WTC11 (cell line): ENCODE data around the gene ELOA. TPM values are rescaled to one million over a fixed set of nuclear protein-coding genes. Genes with fewer than 3 reads are reported as not detected.

Experiments
- ATAC-seq: fragments of 200-7000 bp; cut with Tn5 transposase; 2 replicates; pipeline ENCODE4 v1.10.0; 2021; ENCODE audit warnings: mild to moderate bottlenecking, moderate library complexity
- CTCF ChIA-PET: fragments of 300-600 bp; sonication (Branson Sonifier 250); formaldehyde crosslinking; loops from one replicate; lab custom pipeline; 2021; ENCODE audit warnings: antibody characterized with exemption; lab: Charles Lee
- POLR2A ChIA-PET: fragments of 350-600 bp; sonication (Branson Sonifier 250); formaldehyde crosslinking; loops from one replicate; lab custom pipeline; 2021; ENCODE audit warnings: antibody characterized with exemption; lab: Charles Lee
- DNase-seq: peaks from one replicate; pipeline ENCODE4 v3.0.0; 2021; ENCODE audit warnings: low spot score
- H3K27ac Mint-ChIP-seq: 2 replicates; pipeline ENCODE4 v1.8.0; 2021; ENCODE audit warnings: mixed read lengths
- H3K27me3 Mint-ChIP-seq: 2 replicates; pipeline ENCODE4 v1.8.0; 2021; ENCODE audit warnings: low read depth, mild to moderate bottlenecking, moderate library complexity, mixed read lengths
- H3K36me3 Mint-ChIP-seq: 2 replicates; pipeline ENCODE4 v1.8.0; 2021; ENCODE audit warnings: mixed read lengths
- H3K4me1 Mint-ChIP-seq: 2 replicates; pipeline ENCODE4 v1.8.0; 2022; ENCODE audit warnings: mixed read lengths
- H3K4me3 Mint-ChIP-seq: 2 replicates; pipeline ENCODE4 v1.8.0; 2021; ENCODE audit warnings: mild to moderate bottlenecking, moderate library complexity, mixed read lengths
- H3K9me3 Mint-ChIP-seq: 2 replicates; pipeline ENCODE4 v1.8.0; 2021; ENCODE audit warnings: mixed read lengths
- ESRRA ChIP-seq: sonication (generic); formaldehyde crosslinking; IDR thresholded peaks from 2 replicates; pipeline ENCODE4 v1.8.1; 2022; ENCODE audit warnings: mild to moderate bottlenecking, missing genetic modification reagents, borderline replicate concordance
- GABPB1 ChIP-seq: sonication (generic); formaldehyde crosslinking; IDR thresholded peaks from 2 replicates; pipeline ENCODE4 v1.8.1; 2023; ENCODE audit warnings: mild to moderate bottlenecking, missing genetic modification reagents
- SMAD3 ChIP-seq: sonication (generic); formaldehyde crosslinking; IDR thresholded peaks from 2 replicates; pipeline ENCODE4 v1.8.0; 2022; ENCODE audit warnings: missing genetic modification reagents, mild to moderate bottlenecking, borderline replicate concordance
- TEAD4 ChIP-seq: sonication (generic); formaldehyde crosslinking; IDR thresholded peaks from 2 replicates; pipeline ENCODE4 v1.8.0; 2022; ENCODE audit warnings: mild to moderate bottlenecking, missing genetic modification reagents
- ZNF232 ChIP-seq: sonication (generic); formaldehyde crosslinking; IDR thresholded peaks from 2 replicates; pipeline ENCODE4 v1.8.0; 2022; ENCODE audit warnings: mild to moderate bottlenecking, missing genetic modification reagents
- ZNF263 ChIP-seq: sonication (generic); formaldehyde crosslinking; IDR thresholded peaks from 2 replicates; pipeline ENCODE4 v1.8.1; 2022; ENCODE audit warnings: low read depth, mild to moderate bottlenecking, moderate library complexity, missing genetic modification reagents
- ZNF396 ChIP-seq: fragments of 250-450 bp; sonication (Bioruptor Pico); IDR thresholded peaks from 2 replicates; pipeline ENCODE4 v1.8.0; 2021; ENCODE audit warnings: mild to moderate bottlenecking, moderate library complexity, borderline replicate concordance
- total RNA-seq: library from RNA; stranded (reverse); gene quantifications from 3 replicates; pipeline ENCODE4 v1.2.3, GENCODE V29; 2021
- TF ChIP-seq, protein P1 (sequence below): sonication (generic); formaldehyde crosslinking; IDR thresholded peaks from 2 replicates; pipeline ENCODE4 v1.8.1; 2022; ENCODE audit warnings: low read depth, mild to moderate bottlenecking, moderate library complexity, missing genetic modification reagents, borderline replicate concordance
- TF ChIP-seq, protein P2 (sequence below): sonication (generic); formaldehyde crosslinking; IDR thresholded peaks from 2 replicates; pipeline ENCODE4 v1.8.0; 2022; ENCODE audit warnings: mild to moderate bottlenecking, missing genetic modification reagents
- TF ChIP-seq, protein P3 (sequence below): fragments of 250-450 bp; sonication (Bioruptor Pico); IDR thresholded peaks from 2 replicates; pipeline ENCODE4 v1.9.0; 2021; ENCODE audit warnings: moderate library complexity, mild to moderate bottlenecking, inconsistent platforms, borderline replicate concordance
- TF ChIP-seq, protein P4 (sequence below): sonication (generic); formaldehyde crosslinking; IDR thresholded peaks from 2 replicates; pipeline ENCODE4 v1.8.0; 2022; ENCODE audit warnings: mild to moderate bottlenecking, missing genetic modification reagents
- TF ChIP-seq, protein P5 (sequence below): fragments of 250-450 bp; sonication (Bioruptor Pico); conservative IDR thresholded peaks from 2 replicates; pipeline ENCODE4 v1.9.0; 2021; ENCODE audit warnings: mild to moderate bottlenecking

The ELOA gene
- total RNA-seq, 1 experiment from 2014 or later: 45.1 TPM

DNA sequence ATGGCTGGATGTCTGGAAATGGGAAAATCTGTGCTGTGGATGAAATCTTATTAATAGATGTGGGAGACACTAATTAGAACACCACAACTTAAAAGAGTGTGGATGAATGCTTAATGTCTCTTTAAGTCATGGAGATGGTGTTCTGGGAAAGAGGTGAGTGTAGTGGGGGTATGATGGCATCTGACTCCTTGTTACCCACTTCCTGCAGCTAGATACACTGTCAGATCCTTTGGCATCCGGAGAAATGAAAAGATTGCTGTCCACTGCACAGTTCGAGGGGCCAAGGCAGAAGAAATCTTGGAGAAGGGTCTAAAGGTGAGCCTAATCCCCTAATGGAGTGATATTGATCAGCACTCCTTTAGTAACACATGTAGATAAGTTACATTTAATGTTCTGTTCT is 49.7 kb upstream of the ELOA start:
- Mint-ChIP-seq H3K27ac (peak overlapping the region; percentile 92), H3K27me3 (no peaks in the 10 kb centered on the region), H3K4me3 (peak overlapping the region; percentile 98), H3K4me1 (peaks cover 49% of the 10 kb centered on the region), H3K36me3 (peaks cover 66% of the 10 kb centered on the region), H3K9me3 (no peaks in the 10 kb centered on the region)
- DNase-seq: no peak
- no peak for ATAC-seq
- CTCF ChIA-PET: interaction anchor here (1.2 kb wide), 1 partner anchor 56 kb away, joined by 4 read pairs; no protein-coding TSS in a partner anchor
- TF ChIP-seq, protein P1, sequence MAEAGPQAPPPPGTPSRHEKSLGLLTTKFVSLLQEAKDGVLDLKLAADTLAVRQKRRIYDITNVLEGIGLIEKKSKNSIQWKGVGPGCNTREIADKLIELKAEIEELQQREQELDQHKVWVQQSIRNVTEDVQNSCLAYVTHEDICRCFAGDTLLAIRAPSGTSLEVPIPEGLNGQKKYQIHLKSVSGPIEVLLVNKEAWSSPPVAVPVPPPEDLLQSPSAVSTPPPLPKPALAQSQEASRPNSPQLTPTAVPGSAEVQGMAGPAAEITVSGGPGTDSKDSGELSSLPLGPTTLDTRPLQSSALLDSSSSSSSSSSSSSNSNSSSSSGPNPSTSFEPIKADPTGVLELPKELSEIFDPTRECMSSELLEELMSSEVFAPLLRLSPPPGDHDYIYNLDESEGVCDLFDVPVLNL (CRISPR knock-in tag): no peak
- TF ChIP-seq TEAD4 (CRISPR knock-in tag) (no peak), ZNF232 (CRISPR knock-in tag) (no peak), SMAD3 (CRISPR knock-in tag) (no peak), ZNF263 (CRISPR knock-in tag) (no peak), ESRRA (CRISPR knock-in tag) (no peak), ZNF396 (no peak), GABPB1 (CRISPR knock-in tag) (no peak)
- TF ChIP-seq, protein P2, sequence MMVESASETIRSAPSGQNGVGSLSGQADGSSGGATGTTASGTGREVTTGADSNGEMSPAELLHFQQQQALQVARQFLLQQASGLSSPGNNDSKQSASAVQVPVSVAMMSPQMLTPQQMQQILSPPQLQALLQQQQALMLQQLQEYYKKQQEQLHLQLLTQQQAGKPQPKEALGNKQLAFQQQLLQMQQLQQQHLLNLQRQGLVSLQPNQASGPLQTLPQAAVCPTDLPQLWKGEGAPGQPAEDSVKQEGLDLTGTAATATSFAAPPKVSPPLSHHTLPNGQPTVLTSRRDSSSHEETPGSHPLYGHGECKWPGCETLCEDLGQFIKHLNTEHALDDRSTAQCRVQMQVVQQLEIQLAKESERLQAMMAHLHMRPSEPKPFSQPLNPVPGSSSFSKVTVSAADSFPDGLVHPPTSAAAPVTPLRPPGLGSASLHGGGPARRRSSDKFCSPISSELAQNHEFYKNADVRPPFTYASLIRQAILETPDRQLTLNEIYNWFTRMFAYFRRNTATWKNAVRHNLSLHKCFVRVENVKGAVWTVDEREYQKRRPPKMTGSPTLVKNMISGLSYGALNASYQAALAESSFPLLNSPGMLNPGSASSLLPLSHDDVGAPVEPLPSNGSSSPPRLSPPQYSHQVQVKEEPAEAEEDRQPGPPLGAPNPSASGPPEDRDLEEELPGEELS: no peak
- TF ChIP-seq, protein P3, sequence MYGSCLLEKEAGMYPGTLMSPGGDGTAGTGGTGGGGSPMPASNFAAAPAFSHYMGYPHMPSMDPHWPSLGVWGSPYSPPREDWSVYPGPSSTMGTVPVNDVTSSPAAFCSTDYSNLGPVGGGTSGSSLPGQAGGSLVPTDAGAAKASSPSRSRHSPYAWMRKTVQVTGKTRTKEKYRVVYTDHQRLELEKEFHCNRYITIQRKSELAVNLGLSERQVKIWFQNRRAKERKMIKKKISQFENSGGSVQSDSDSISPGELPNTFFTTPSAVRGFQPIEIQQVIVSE (CRISPR knock-in tag): no peak
- TF ChIP-seq, protein P4, sequence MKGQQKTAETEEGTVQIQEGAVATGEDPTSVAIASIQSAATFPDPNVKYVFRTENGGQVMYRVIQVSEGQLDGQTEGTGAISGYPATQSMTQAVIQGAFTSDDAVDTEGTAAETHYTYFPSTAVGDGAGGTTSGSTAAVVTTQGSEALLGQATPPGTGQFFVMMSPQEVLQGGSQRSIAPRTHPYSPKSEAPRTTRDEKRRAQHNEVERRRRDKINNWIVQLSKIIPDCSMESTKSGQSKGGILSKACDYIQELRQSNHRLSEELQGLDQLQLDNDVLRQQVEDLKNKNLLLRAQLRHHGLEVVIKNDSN (CRISPR knock-in tag): no peak
- TF ChIP-seq, protein P5, sequence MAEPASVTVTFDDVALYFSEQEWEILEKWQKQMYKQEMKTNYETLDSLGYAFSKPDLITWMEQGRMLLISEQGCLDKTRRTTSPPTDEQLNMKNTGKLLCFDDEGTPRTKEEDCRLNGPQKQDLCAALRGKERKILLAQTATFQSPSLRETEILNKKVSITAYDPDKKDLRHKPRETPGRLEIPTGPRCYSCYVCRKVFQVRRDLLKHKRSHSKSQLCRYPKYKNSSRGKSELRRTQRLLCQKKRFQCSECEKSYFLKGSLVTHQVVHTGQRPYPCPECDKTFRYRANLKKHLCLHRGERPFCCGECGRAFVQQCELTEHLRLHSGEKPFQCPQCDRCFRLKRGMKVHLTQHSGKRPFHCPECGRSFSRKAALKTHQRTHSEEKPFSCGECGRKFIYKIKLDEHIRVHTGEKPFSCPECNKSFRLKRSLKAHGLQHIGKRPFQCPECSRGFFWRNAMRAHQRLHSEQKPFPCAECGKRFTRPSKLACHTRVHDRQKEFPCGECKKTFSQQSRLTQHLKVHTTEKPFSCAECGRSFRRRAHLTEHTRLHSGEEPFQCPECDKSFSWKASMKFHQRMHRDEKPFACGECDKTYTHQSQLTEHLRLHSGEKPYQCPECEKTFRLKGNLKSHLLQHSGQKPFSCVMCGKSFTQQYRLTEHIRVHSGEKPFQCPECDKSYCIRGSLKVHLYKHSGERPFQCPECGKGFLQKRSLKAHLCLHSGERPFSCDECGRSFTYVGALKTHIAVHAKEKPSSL (CRISPR knock-in tag): no peak
- TF ChIP-seq, all 79 proteins: peak for 0
- POLR2A ChIA-PET: no interaction called here

DNA sequence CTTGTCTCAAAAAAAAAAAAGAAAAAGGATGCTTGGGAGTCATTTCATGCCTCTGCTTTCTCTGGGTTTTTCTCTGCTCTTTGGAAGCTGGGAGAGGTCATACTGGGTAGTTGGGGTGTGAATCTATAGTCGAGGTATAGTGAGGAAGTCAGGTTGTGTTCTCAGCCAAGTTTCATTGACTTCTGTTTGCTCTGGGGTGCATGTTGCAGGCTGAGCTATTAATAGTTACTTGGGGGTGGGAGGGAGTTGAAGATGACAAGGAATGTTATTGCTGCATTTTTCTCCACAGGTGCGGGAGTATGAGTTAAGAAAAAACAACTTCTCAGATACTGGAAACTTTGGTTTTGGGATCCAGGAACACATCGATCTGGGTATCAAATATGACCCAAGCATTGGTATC is 48.9 kb upstream of the ELOA start:
- peak overlapping the region; percentile 30 for H3K27ac Mint-ChIP-seq
- DNase-seq: no peak
- H3K9me3 Mint-ChIP-seq: no peaks in the 10 kb centered on the region
- no peak for TF ChIP-seq ZNF396
- TF ChIP-seq, protein P5 (CRISPR knock-in tag): 0 out of 2 replicates have a peak, but pooled peaks have one; percentile 53
- H3K36me3 Mint-ChIP-seq: peaks cover 74% of the 10 kb centered on the region
- peaks cover 49% of the 10 kb centered on the region for H3K4me1 Mint-ChIP-seq
- H3K27me3 Mint-ChIP-seq: no peaks in the 10 kb centered on the region
- ChIA-PET POLR2A (no interaction called here), CTCF (interaction anchor here (1.3 kb wide), 1 partner anchor 150 kb away, joined by 3 read pairs; no protein-coding TSS in a partner anchor)
- peak overlapping the region; percentile 98 for H3K4me3 Mint-ChIP-seq
- no peak for ATAC-seq
